Upper lobe of left lung (tissue), 6 donors: ENCODE results near the gene CDKAL1. TPM values are rescaled to one million over a fixed set of nuclear protein-coding genes. Genes with fewer than 3 reads are reported as not detected.

Experiments
- ATAC-seq, 2 donors: fragments of 200-7000 bp; cut with Tn5 transposase; one replicate each; pipeline ENCODE4 v1.9.1; 2022; ENCODE audit warnings: mild to moderate bottlenecking in 2 of 2, moderate library complexity in 2 of 2; ENCODE audit not compliant: low FRiP score in 2 of 2
- DNase-seq, 2 donors: peaks; one replicate each; pipeline ENCODE4 v3.0.0-alpha.2; 2019 to 2020
- H3K27ac ChIP-seq, 4 donors: fragments of 200-600 bp; sonication (generic); one replicate each; pipeline ENCODE4 v1.5.1; 2016 to 2019
- H3K27me3 ChIP-seq, 4 donors: fragments of 200-600 bp; sonication (generic); one replicate each; pipeline ENCODE4 v1.5.1; 2017 to 2019
- H3K36me3 ChIP-seq, 4 donors: fragments of 200-600 bp; sonication (generic); one replicate each; pipeline ENCODE4 v1.5.1; 2016 to 2019
- H3K4me1 ChIP-seq, 4 donors: fragments of 200-600 bp; sonication (generic); one replicate each; pipeline ENCODE4 v1.5.1; 2018 to 2019
- H3K4me3 ChIP-seq, 4 donors: fragments of 200-600 bp; sonication (generic); one replicate each; pipeline ENCODE4 v1.5.1; 2017 to 2019; ENCODE audit warnings: mild to moderate bottlenecking in 2 of 4, moderate library complexity in 1 of 4
- H3K9me3 ChIP-seq, 4 donors: fragments of 200-600 bp; sonication (generic); one replicate each; pipeline ENCODE4 v1.5.1; 2018 to 2019
- CTCF ChIP-seq, 6 experiments: fragments of 450-650 bp in 4 of 6; fragments of 200-600 bp in 2 of 6; sonication (generic) in 2 of 6; IDR thresholded peaks; one replicate each; pipeline ENCODE4 v1.5.1; 2016 to 2019; ENCODE audit warnings: antibody characterized with exemption in 6 of 6
- EP300 ChIP-seq, 4 donors: sonication (generic); formaldehyde crosslinking; IDR thresholded peaks; one replicate each; pipeline ENCODE4 v1.5.1; 2017; ENCODE audit warnings: antibody characterized with exemption in 4 of 4, control low read depth in 2 of 4
- POLR2A ChIP-seq, 4 donors: fragments of 450-650 bp; IDR thresholded peaks; one replicate each; pipeline ENCODE4 v1.5.1; 2016 to 2017; ENCODE audit warnings: antibody characterized with exemption in 4 of 4, mild to moderate bottlenecking in 2 of 4
- POLR2AphosphoS5 ChIP-seq, 2 donors: sonication (generic); formaldehyde crosslinking; IDR thresholded peaks; one replicate each; pipeline ENCODE4 v1.5.1; 2017; ENCODE audit warnings: antibody characterized with exemption in 2 of 2
- WGBS, 2 donors: methylation state at CpG; one replicate each; pipeline ENCODE4 v1.1.5; 2017 to 2018; 5-methylcytosine and 5-hydroxymethylcytosine counted together
- total RNA-seq, 6 donors: library from RNA; depleted of rRNA in 4 of 6; stranded (reverse); fragments of >200 nt in 4 of 6; gene quantifications; one replicate each; pipeline versions ENCODE4 v1.1.0 to v1.2.1, GENCODE V29; 2016 to 2021
- donor health status: DM: no; HTN: no; CAD: no; lungs with moderate emphysema.
- donor health status: DM: no; HTN: yes; CAD: no; lungs with severe emphysema.

CDKAL1 gene
- total RNA-seq, 6 donors from 2014 or later = 9.4 to 22.6 (median 13.8) TPM

- Histone ChIP-seq H3K4me3 (no peak overlapping the region), H3K4me1 (no peaks in the 10 kb centered on the region), H3K27me3 (no peaks in the 10 kb centered on the region), H3K36me3 (no peaks in the 10 kb centered on the region), H3K27ac (no peak overlapping the region), H3K9me3 (no peaks in the 10 kb centered on the region)
- DNase-seq (no peak), ATAC-seq (no peak)
- WGBS, 2 donors = 86 to 91% methylated on average over 6 of the region's 6 CpGs
- no peak for TF ChIP-seq CTCF (IDR thresholded peaks at IDR 0.05)
- no peak for TF ChIP-seq POLR2A (IDR thresholded peaks at IDR 0.05)
- TF ChIP-seq POLR2AphosphoS5 (IDR thresholded peaks at IDR 0.05) = no peak
- TF ChIP-seq EP300 (IDR thresholded peaks at IDR 0.05) = no peak
Observed at GRCh38 chr6:20771409-20771808, 237.2 kb downstream of the CDKAL1 start.

GRCh38 chr6:20773822-20774221 is 239.6 kb downstream of the CDKAL1 start:
- ATAC-seq (no peak), DNase-seq (no peak)
- TF ChIP-seq CTCF (IDR thresholded peaks at IDR 0.05) (no peak), POLR2AphosphoS5 (IDR thresholded peaks at IDR 0.05) (no peak), POLR2A (IDR thresholded peaks at IDR 0.05) (no peak), EP300 (IDR thresholded peaks at IDR 0.05) (no peak)
- no peaks in the 10 kb centered on the region for H3K4me1 ChIP-seq
- H3K4me3 ChIP-seq = no peak overlapping the region
- H3K9me3 ChIP-seq = no peaks in the 10 kb centered on the region
- no peak overlapping the region for H3K27ac ChIP-seq
- WGBS, 2 donors = 60 to 82% methylated on average over 1 of the region's 1 CpG
- H3K27me3 ChIP-seq = no peaks in the 10 kb centered on the region
- H3K36me3 ChIP-seq = no peaks in the 10 kb centered on the region

- Histone ChIP-seq H3K4me1 (no peaks in the 10 kb centered on the region), H3K36me3 (no peaks in the 10 kb centered on the region), H3K4me3 (no peak overlapping the region), H3K27ac (no peak overlapping the region), H3K27me3 (no peaks in the 10 kb centered on the region), H3K9me3 (no peaks in the 10 kb centered on the region)
- DNase-seq = no peak
- ATAC-seq = no peak
- WGBS, 2 donors = 86 to 91% methylated on average over 1 of the region's 1 CpG
- TF ChIP-seq POLR2A (IDR thresholded peaks at IDR 0.05) (no peak), CTCF (IDR thresholded peaks at IDR 0.05) (no peak)
Observed at GRCh38 chr6:20775981-20776380, 241.7 kb downstream of the CDKAL1 start.

GRCh38 chr6:20777801-20778200 is 243.5 kb downstream of the CDKAL1 start:
- Histone ChIP-seq H3K36me3 (peaks cover 0 to 5% (median 0%) of the 10 kb centered on the region in 4 donors), H3K4me1 (no peaks in the 10 kb centered on the region), H3K27me3 (no peaks in the 10 kb centered on the region), H3K4me3 (no peak overlapping the region), H3K9me3 (no peaks in the 10 kb centered on the region), H3K27ac (no peak overlapping the region)
- DNase-seq (no peak), ATAC-seq (no peak)
- TF ChIP-seq CTCF (IDR thresholded peaks at IDR 0.05) (no peak), POLR2AphosphoS5 (IDR thresholded peaks at IDR 0.05) (no peak), EP300 (IDR thresholded peaks at IDR 0.05) (no peak), POLR2A (IDR thresholded peaks at IDR 0.05) (no peak)

- H3K9me3 ChIP-seq = no peaks in the 10 kb centered on the region
- peaks cover 0 to 5% (median 0%) of the 10 kb centered on the region in 4 donors for H3K36me3 ChIP-seq
- ATAC-seq (no peak), DNase-seq (no peak)
- WGBS, 2 donors = 94 to 98% methylated on average over 5 of the region's 5 CpGs
- H3K4me3 ChIP-seq = no peak overlapping the region
- H3K27me3 ChIP-seq = no peaks in the 10 kb centered on the region
- TF ChIP-seq POLR2A (IDR thresholded peaks at IDR 0.05) = no peak
- TF ChIP-seq EP300 (IDR thresholded peaks at IDR 0.05) = no peak
- no peak for TF ChIP-seq CTCF (IDR thresholded peaks at IDR 0.05)
- TF ChIP-seq POLR2AphosphoS5 (IDR thresholded peaks at IDR 0.05) = no peak
- no peaks in the 10 kb centered on the region for H3K4me1 ChIP-seq
- H3K27ac ChIP-seq = no peak overlapping the region
Observed at GRCh38 chr6:20778459-20778858, 244.2 kb downstream of the CDKAL1 start.
